ENCODE results near the gene COMMD10.

The COMMD10 gene

GRCh38 chr5:116225281-116225922 lies 140.6 kb downstream of the COMMD10 start:
- peaks cover 39% of the 10 kb centered on the region for H3K36me3 Mint-ChIP-seq (ENCODE audit: low read depth)
- no peaks in the 10 kb centered on the region for H3K27me3 Mint-ChIP-seq
- H3K27ac Mint-ChIP-seq = no peak overlapping the region

GRCh38 chr5:116229131-116229689 lies 144.4 kb downstream of the COMMD10 start:
- H3K4me1 Mint-ChIP-seq (ENCODE audit: low read depth) = no peaks in the 10 kb centered on the region
- no peak overlapping the region for H3K4me3 Mint-ChIP-seq
- H3K9me3 Mint-ChIP-seq = peaks cover 7% of the 10 kb centered on the region
- no peak overlapping the region for H3K27ac Mint-ChIP-seq
- H3K27me3 Mint-ChIP-seq = no peaks in the 10 kb centered on the region
- peaks cover 47% of the 10 kb centered on the region for H3K36me3 Mint-ChIP-seq (ENCODE audit: low read depth)

More at GRCh38 chr5:116225281-116225922, 140.6 kb downstream of the COMMD10 start:
- no peaks in the 10 kb centered on the region for H3K9me3 Mint-ChIP-seq
- H3K4me1 Mint-ChIP-seq (ENCODE audit: low read depth) = no peaks in the 10 kb centered on the region
- no peak overlapping the region for H3K4me3 Mint-ChIP-seq

- Mint-ChIP-seq H3K4me3 (no peak overlapping the region), H3K27ac (no peak overlapping the region), H3K36me3 (ENCODE audit: low read depth) (peaks cover 45% of the 10 kb centered on the region), H3K9me3 (peaks cover 7% of the 10 kb centered on the region), H3K27me3 (no peaks in the 10 kb centered on the region), H3K4me1 (ENCODE audit: low read depth) (no peaks in the 10 kb centered on the region)
Observed at GRCh38 chr5:116231288-116231687, 146.5 kb downstream of the COMMD10 start.

- Mint-ChIP-seq H3K36me3 (ENCODE audit: low read depth) (peaks cover 40% of the 10 kb centered on the region), H3K4me1 (ENCODE audit: low read depth) (no peaks in the 10 kb centered on the region), H3K9me3 (peaks cover 7% of the 10 kb centered on the region), H3K27me3 (no peaks in the 10 kb centered on the region), H3K4me3 (no peak overlapping the region), H3K27ac (no peak overlapping the region)
Observed at GRCh38 chr5:116234681-116235080, 149.9 kb downstream of the COMMD10 start.

- Mint-ChIP-seq H3K36me3 (ENCODE audit: low read depth) (peaks cover 56% of the 10 kb centered on the region), H3K9me3 (peaks cover 7% of the 10 kb centered on the region), H3K27ac (no peak overlapping the region), H3K27me3 (no peaks in the 10 kb centered on the region), H3K4me1 (ENCODE audit: low read depth) (no peaks in the 10 kb centered on the region), H3K4me3 (no peak overlapping the region)
Observed at GRCh38 chr5:116237917-116238500, 153.2 kb downstream of the COMMD10 start.

GRCh38 chr5:116242343-116242742 lies 157.5 kb downstream of the COMMD10 start:
- Mint-ChIP-seq H3K27ac (no peak overlapping the region), H3K4me1 (ENCODE audit: low read depth) (no peaks in the 10 kb centered on the region), H3K4me3 (no peak overlapping the region), H3K9me3 (peaks cover 21% of the 10 kb centered on the region), H3K36me3 (ENCODE audit: low read depth) (peaks cover 51% of the 10 kb centered on the region), H3K27me3 (no peaks in the 10 kb centered on the region)

- Mint-ChIP-seq H3K4me3 (no peak overlapping the region), H3K27me3 (no peaks in the 10 kb centered on the region), H3K9me3 (peaks cover 30% of the 10 kb centered on the region), H3K4me1 (ENCODE audit: low read depth) (no peaks in the 10 kb centered on the region), H3K36me3 (ENCODE audit: low read depth) (peaks cover 35% of the 10 kb centered on the region), H3K27ac (no peak overlapping the region)
Observed at GRCh38 chr5:116248432-116248831, 163.6 kb downstream of the COMMD10 start.

- H3K36me3 Mint-ChIP-seq (ENCODE audit: low read depth) = peaks cover 29% of the 10 kb centered on the region
Observed at GRCh38 chr5:116249648-116250047, 164.8 kb downstream of the COMMD10 start.

GRCh38 chr5:116256717-116257116 lies 171.9 kb downstream of the COMMD10 start:
- no peak overlapping the region for H3K27ac Mint-ChIP-seq
- H3K4me3 Mint-ChIP-seq = no peak overlapping the region
- H3K27me3 Mint-ChIP-seq = no peaks in the 10 kb centered on the region
- H3K9me3 Mint-ChIP-seq = peaks cover 17% of the 10 kb centered on the region
- H3K4me1 Mint-ChIP-seq (ENCODE audit: low read depth) = no peaks in the 10 kb centered on the region
- H3K36me3 Mint-ChIP-seq (ENCODE audit: low read depth) = peaks cover 40% of the 10 kb centered on the region

More at GRCh38 chr5:116249648-116250047, 164.8 kb downstream of the COMMD10 start:
- Mint-ChIP-seq H3K27me3 (no peaks in the 10 kb centered on the region), H3K9me3 (peaks cover 29% of the 10 kb centered on the region), H3K4me1 (ENCODE audit: low read depth) (no peaks in the 10 kb centered on the region), H3K4me3 (no peak overlapping the region), H3K27ac (no peak overlapping the region)

- H3K27ac Mint-ChIP-seq = no peak overlapping the region
- H3K4me1 Mint-ChIP-seq (ENCODE audit: low read depth) = no peaks in the 10 kb centered on the region
- H3K9me3 Mint-ChIP-seq = peaks cover 28% of the 10 kb centered on the region
- no peak overlapping the region for H3K4me3 Mint-ChIP-seq
- H3K27me3 Mint-ChIP-seq = no peaks in the 10 kb centered on the region
- H3K36me3 Mint-ChIP-seq (ENCODE audit: low read depth) = peaks cover 65% of the 10 kb centered on the region
Observed at GRCh38 chr5:116265471-116265870, 180.6 kb downstream of the COMMD10 start.

- H3K36me3 Mint-ChIP-seq (ENCODE audit: low read depth) = peaks cover 56% of the 10 kb centered on the region
- peaks cover 22% of the 10 kb centered on the region for H3K9me3 Mint-ChIP-seq
- no peaks in the 10 kb centered on the region for H3K27me3 Mint-ChIP-seq
- H3K4me1 Mint-ChIP-seq (ENCODE audit: low read depth) = peaks cover 5% of the 10 kb centered on the region
- H3K27ac Mint-ChIP-seq = no peak overlapping the region
- H3K4me3 Mint-ChIP-seq = no peak overlapping the region
Observed at GRCh38 chr5:116271446-116272025, 186.7 kb downstream of the COMMD10 start.

- Mint-ChIP-seq H3K36me3 (ENCODE audit: low read depth) (peaks cover 56% of the 10 kb centered on the region), H3K4me1 (ENCODE audit: low read depth) (peaks cover 5% of the 10 kb centered on the region), H3K27ac (no peak overlapping the region), H3K9me3 (peaks cover 31% of the 10 kb centered on the region), H3K4me3 (no peak overlapping the region), H3K27me3 (no peaks in the 10 kb centered on the region)
Observed at GRCh38 chr5:116272281-116272941, 187.6 kb downstream of the COMMD10 start.

- Mint-ChIP-seq H3K9me3 (peaks cover 33% of the 10 kb centered on the region), H3K4me3 (no peak overlapping the region), H3K4me1 (ENCODE audit: low read depth) (peaks cover 5% of the 10 kb centered on the region), H3K27me3 (no peaks in the 10 kb centered on the region), H3K36me3 (ENCODE audit: low read depth) (peaks cover 61% of the 10 kb centered on the region), H3K27ac (no peak overlapping the region)
Observed at GRCh38 chr5:116273448-116274242, 188.8 kb downstream of the COMMD10 start.

GRCh38 chr5:116274251-116274650 lies 189.4 kb downstream of the COMMD10 start:
- no peaks in the 10 kb centered on the region for H3K27me3 Mint-ChIP-seq
- peaks cover 5% of the 10 kb centered on the region for H3K4me1 Mint-ChIP-seq (ENCODE audit: low read depth)
- no peak overlapping the region for H3K27ac Mint-ChIP-seq
- H3K9me3 Mint-ChIP-seq = peaks cover 38% of the 10 kb centered on the region
- no peak overlapping the region for H3K4me3 Mint-ChIP-seq
- peaks cover 65% of the 10 kb centered on the region for H3K36me3 Mint-ChIP-seq (ENCODE audit: low read depth)
